ENCODE results near the gene SHISA5. TPM values are rescaled to one million over a fixed set of nuclear protein-coding genes. Genes with fewer than 3 reads are reported as not detected.

SHISA5 gene
- total RNA-seq, 1 experiment from 2014 or later, result 159 TPM

DNA sequence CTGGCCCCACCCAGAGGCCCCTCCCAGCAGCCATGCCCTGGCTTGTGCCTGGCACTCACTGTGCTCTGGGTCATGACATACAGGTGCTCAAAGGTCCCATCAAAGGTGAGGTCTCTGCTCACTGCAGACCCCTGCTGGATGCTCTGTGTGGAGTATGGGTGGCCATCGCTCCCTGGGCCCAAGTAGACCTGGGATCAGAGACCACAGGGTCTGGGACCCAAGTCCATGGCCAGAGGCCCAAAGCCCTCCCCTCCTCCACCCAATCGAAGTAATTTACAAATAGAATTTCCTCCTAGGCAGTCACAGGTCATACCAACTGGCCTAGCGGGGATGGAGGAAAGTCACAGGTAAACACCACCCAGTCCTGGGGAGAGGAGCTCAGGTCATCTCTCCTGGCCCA is 81.7 kb downstream of the SHISA5 start:
- no peaks in the 10 kb centered on the region for H3K36me3 ChIP-seq (ENCODE audit: low read depth, low read length)

DNA sequence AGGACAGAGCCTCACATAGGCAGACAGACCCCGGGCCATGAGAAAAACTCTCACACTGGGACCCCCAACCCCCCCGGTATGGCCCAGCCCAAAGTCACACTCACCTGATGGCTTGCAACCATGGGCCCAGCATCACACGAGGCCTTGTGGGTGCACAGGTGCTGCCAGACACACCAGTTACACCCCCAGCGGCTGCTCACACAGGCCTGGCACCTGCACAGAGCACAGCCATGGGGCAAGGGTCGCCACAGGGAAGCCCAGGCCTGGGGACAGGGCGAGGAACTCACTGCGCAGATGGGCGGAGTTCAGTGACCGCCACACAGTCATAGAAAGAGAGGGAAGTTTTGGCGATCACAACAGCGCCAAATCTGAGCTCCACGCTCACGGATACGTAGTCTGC is 83.4 kb downstream of the SHISA5 start:
- Histone ChIP-seq H3K27me3 (ENCODE audit: low read length) (no peaks in the 10 kb centered on the region), H3K36me3 (ENCODE audit: low read depth, low read length) (no peaks in the 10 kb centered on the region), H3K9me3 (ENCODE audit: low read length) (no peaks in the 10 kb centered on the region), H3F3A (ENCODE audit: low read length, unreplicated experiment) (no peaks in the 10 kb centered on the region), H3K4me1 (ENCODE audit: insufficient read depth, low read length) (no peaks in the 10 kb centered on the region), H3K4me2 (ENCODE audit: low read length) (no peak overlapping the region), H3K27ac (ENCODE audit: low read length) (no peak overlapping the region), H3K4me3 (ENCODE audit: low read length) (no peak overlapping the region), H3K9ac (ENCODE audit: low read length) (no peak overlapping the region), H3K79me2 (ENCODE audit: low read length) (no peaks in the 10 kb centered on the region), H4K20me1 (ENCODE audit: low read length) (no peaks in the 10 kb centered on the region), H3K9me2 (replicated peaks; ENCODE audit: low read length) (no peaks in the 10 kb centered on the region), H2AFZ (ENCODE audit: low read length) (no peak overlapping the region)
- DNase-seq (no peak), ATAC-seq (no peak)
- BruUV-seq (replicated peaks), result no TSS peak
- intact Hi-C loops (cut with micrococcal nuclease), result no loop called here
- no peak for TF ChIP-seq EZH2phosphoT487 (IDR thresholded peaks at IDR 0.05; ENCODE audit: borderline replicate concordance, low read length)
- TF ChIP-seq, protein P1, sequence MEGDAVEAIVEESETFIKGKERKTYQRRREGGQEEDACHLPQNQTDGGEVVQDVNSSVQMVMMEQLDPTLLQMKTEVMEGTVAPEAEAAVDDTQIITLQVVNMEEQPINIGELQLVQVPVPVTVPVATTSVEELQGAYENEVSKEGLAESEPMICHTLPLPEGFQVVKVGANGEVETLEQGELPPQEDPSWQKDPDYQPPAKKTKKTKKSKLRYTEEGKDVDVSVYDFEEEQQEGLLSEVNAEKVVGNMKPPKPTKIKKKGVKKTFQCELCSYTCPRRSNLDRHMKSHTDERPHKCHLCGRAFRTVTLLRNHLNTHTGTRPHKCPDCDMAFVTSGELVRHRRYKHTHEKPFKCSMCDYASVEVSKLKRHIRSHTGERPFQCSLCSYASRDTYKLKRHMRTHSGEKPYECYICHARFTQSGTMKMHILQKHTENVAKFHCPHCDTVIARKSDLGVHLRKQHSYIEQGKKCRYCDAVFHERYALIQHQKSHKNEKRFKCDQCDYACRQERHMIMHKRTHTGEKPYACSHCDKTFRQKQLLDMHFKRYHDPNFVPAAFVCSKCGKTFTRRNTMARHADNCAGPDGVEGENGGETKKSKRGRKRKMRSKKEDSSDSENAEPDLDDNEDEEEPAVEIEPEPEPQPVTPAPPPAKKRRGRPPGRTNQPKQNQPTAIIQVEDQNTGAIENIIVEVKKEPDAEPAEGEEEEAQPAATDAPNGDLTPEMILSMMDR (conservative IDR thresholded peaks at IDR 0.05; ENCODE audit: low read depth, low read length), result no peak
- TF ChIP-seq EZH2 (IDR thresholded peaks at IDR 0.05; ENCODE audit: low read length, unreplicated experiment), result no peak
- ChIA-PET CTCF (no interaction called here), POLR2A (ENCODE audit: unreplicated experiment) (no interaction called here)

More for the DNA sequence above, 81.7 kb downstream of the SHISA5 start:
- H3K4me2 ChIP-seq (ENCODE audit: low read length), result no peak overlapping the region
- no TSS peak for BruUV-seq (replicated peaks)
- H3K9me2 ChIP-seq (replicated peaks; ENCODE audit: low read length), result no peaks in the 10 kb centered on the region
- no peak for TF ChIP-seq EZH2phosphoT487 (IDR thresholded peaks at IDR 0.05; ENCODE audit: borderline replicate concordance, low read length)
- no peak for TF ChIP-seq EZH2 (IDR thresholded peaks at IDR 0.05; ENCODE audit: low read length, unreplicated experiment)
- TF ChIP-seq, protein P1 (conservative IDR thresholded peaks at IDR 0.05; ENCODE audit: low read depth, low read length), result peak; percentile 41
- H3K27ac ChIP-seq (ENCODE audit: low read length), result no peak overlapping the region
- no peaks in the 10 kb centered on the region for H4K20me1 ChIP-seq (ENCODE audit: low read length)
- H3K9me3 ChIP-seq (ENCODE audit: low read length), result no peaks in the 10 kb centered on the region
- H3K4me3 ChIP-seq (ENCODE audit: low read length), result no peak overlapping the region
- intact Hi-C loops (cut with micrococcal nuclease), result no loop called here
- peaks cover 6% of the 10 kb centered on the region; the same call in 1 of the 2 replicates for H3K4me1 ChIP-seq (ENCODE audit: insufficient read depth, low read length)
- no peak overlapping the region for H3K9ac ChIP-seq (ENCODE audit: low read length)
- H2AFZ ChIP-seq (ENCODE audit: low read length), result no peak overlapping the region
- ChIA-PET POLR2A (ENCODE audit: unreplicated experiment) (no interaction called here), CTCF (no interaction called here)
- peak; percentile 48 for ATAC-seq
- no peaks in the 10 kb centered on the region for H3K27me3 ChIP-seq (ENCODE audit: low read length)
- H3F3A ChIP-seq (ENCODE audit: low read length, unreplicated experiment), result no peaks in the 10 kb centered on the region
- H3K79me2 ChIP-seq (ENCODE audit: low read length), result peaks cover 6% of the 10 kb centered on the region
- DNase-seq, result no peak

DNA sequence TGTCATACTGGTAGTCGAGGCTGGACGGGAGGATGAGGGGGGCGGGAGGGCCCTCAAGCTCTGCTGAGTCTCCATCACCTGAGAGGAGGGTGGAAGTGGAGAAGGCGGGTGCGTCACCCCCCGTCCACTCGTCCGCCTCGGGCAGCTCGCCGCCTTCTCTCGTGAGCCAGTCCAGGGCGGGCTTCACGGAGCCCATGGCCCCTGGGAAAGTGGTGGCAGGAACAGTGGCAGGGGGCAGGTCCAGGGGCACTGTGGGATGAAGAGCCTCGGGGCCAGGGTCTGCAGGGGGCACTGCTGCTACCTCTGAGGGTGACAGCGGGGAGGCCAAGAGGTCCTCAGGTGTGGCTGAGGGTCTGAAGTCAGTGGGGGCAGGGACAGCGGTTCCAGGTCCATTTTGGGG is 84.4 kb downstream of the SHISA5 start:
- H3K9me2 ChIP-seq (replicated peaks; ENCODE audit: low read length), result no peaks in the 10 kb centered on the region
- POLR2A ChIA-PET (ENCODE audit: unreplicated experiment), result no interaction called here

More for the DNA sequence above, 84.4 kb downstream of the SHISA5 start:
- H3F3A ChIP-seq (ENCODE audit: low read length, unreplicated experiment), result no peaks in the 10 kb centered on the region
- no peak overlapping the region for H3K4me3 ChIP-seq (ENCODE audit: low read length)
- ATAC-seq (no peak), DNase-seq (no peak)
- no peaks in the 10 kb centered on the region for H3K9me3 ChIP-seq (ENCODE audit: low read length)
- H3K79me2 ChIP-seq (ENCODE audit: low read length), result no peaks in the 10 kb centered on the region
- H3K4me1 ChIP-seq (ENCODE audit: insufficient read depth, low read length), result no peaks in the 10 kb centered on the region
- H2AFZ ChIP-seq (ENCODE audit: low read length), result no peak overlapping the region
- BruUV-seq (replicated peaks), result no TSS peak
- TF ChIP-seq EZH2phosphoT487 (IDR thresholded peaks at IDR 0.05; ENCODE audit: borderline replicate concordance, low read length), result no peak
- no peak for TF ChIP-seq EZH2 (IDR thresholded peaks at IDR 0.05; ENCODE audit: low read length, unreplicated experiment)
- TF ChIP-seq, protein P1 (conservative IDR thresholded peaks at IDR 0.05; ENCODE audit: low read depth, low read length), result no peak
- H3K4me2 ChIP-seq (ENCODE audit: low read length), result no peak overlapping the region
- CTCF ChIA-PET, result no interaction called here
- no peaks in the 10 kb centered on the region for H3K27me3 ChIP-seq (ENCODE audit: low read length)
- H4K20me1 ChIP-seq (ENCODE audit: low read length), result no peaks in the 10 kb centered on the region
- no peak overlapping the region for H3K27ac ChIP-seq (ENCODE audit: low read length)
- H3K36me3 ChIP-seq (ENCODE audit: low read depth, low read length), result no peaks in the 10 kb centered on the region
- intact Hi-C loops (cut with micrococcal nuclease), result no loop called here
- no peak overlapping the region for H3K9ac ChIP-seq (ENCODE audit: low read length)

All from PC-3 (cell line).